NCI-H2196 treated with DMSO at 0.1 percent for 48 hours (cell line): Measurements from ENCODE around the gene SDHAF2.

Experiments
- DNase-seq: peaks from one replicate; lab custom pipeline; 2025; ENCODE audit not compliant: unreplicated experiment; lab: John Stamatoyannopoulos, UW

The SDHAF2 gene

GRCh38 chr11:61495801-61496601, 66.1 kb downstream of the SDHAF2 start:
- DNase-seq = no peak
